Endothelial cell of umbilical vein (primary cell): ENCODE measurements around the gene DCAF17. TPM values are rescaled to one million over a fixed set of nuclear protein-coding genes. Genes with fewer than 3 reads are reported as not detected.

ENCODE experiments used
- BruUV-seq: library from RNA; stranded (reverse); fragments of 400-500 nt; replicated peaks from 2 replicates; lab custom pipeline; 2021; lab: Mats Ljungman, UMichigan
- CTCF ChIA-PET: fragments of 300-600, 350-600 bp; sonication (Branson Sonifier 250); formaldehyde crosslinking; loops from one replicate; lab custom pipeline; 2021; ENCODE audit warnings: antibody characterized with exemption, inconsistent platforms; lab: Charles Lee
- POLR2A ChIA-PET: fragments of 300-600, 350-600 bp; sonication (Branson Sonifier 250); formaldehyde crosslinking; loops from one replicate; lab custom pipeline; 2021; ENCODE audit warnings: antibody characterized with exemption, inconsistent platforms; lab: Charles Lee
- DNase-seq: peaks from one replicate; pipeline ENCODE4 v3.0.0-alpha.2; 2011; ENCODE audit warnings: low read depth, low spot score
- FAIRE-seq: peaks from 2 replicates; lab custom pipeline; 2011; peaks lifted over from hg19 to GRCh38; lab: Jason Lieb, UNC
- H2AFZ ChIP-seq: 2 replicates; pipeline ENCODE4 v1.6.0; 2012; ENCODE audit warnings: low read depth, low read length, control low read depth, inconsistent platforms
- H3K27ac ChIP-seq: 2 replicates; pipeline ENCODE4 v1.5.1; 2011; ENCODE audit warnings: low read depth, mild to moderate bottlenecking, control low read depth, low read length, moderate library complexity; ENCODE audit not compliant: insufficient read depth
- H3K27me3 ChIP-seq, 2 experiments: 2 replicates each; pipeline versions ENCODE4 v1.6.0 to v1.6.1; 2011; ENCODE audit warnings: low read length in 2 of 2, mixed read lengths in 1 of 2; ENCODE audit not compliant: control insufficient read depth in 2 of 2, insufficient read depth in 2 of 2
- H3K36me3 ChIP-seq, 2 experiments: 2 replicates in 1 of 2; 3 replicates in 1 of 2; pipeline ENCODE4 v1.5.1; 2011; ENCODE audit warnings: low read length in 2 of 2, mild to moderate bottlenecking in 1 of 2, moderate library complexity in 1 of 2; ENCODE audit not compliant: control insufficient read depth in 2 of 2, insufficient read depth in 2 of 2; ENCODE audit errors: extremely low read depth in 1 of 2
- H3K4me1 ChIP-seq: 3 replicates; pipeline ENCODE4 v1.5.1; 2011; ENCODE audit warnings: mild to moderate bottlenecking, low read length; ENCODE audit not compliant: control insufficient read depth, insufficient read depth; ENCODE audit errors: extremely low read depth
- H3K4me2 ChIP-seq: 2 replicates; pipeline ENCODE4 v1.6.1; 2011; ENCODE audit warnings: low read length, control low read depth, mixed read lengths; ENCODE audit not compliant: insufficient read depth
- H3K4me3 ChIP-seq, 3 experiments: fragments of 200-600 bp in 1 of 3; sonication (generic), shearing (Covaris generic) in 1 of 3; replicated peaks in 1 of 3; 2 replicates each; pipeline ENCODE4 v1.5.1; 2011 to 2016; ENCODE audit warnings: control low read depth in 3 of 3, low read length in 3 of 3, mild to moderate bottlenecking in 2 of 3, inconsistent platforms in 1 of 3, low read depth in 1 of 3, moderate library complexity in 1 of 3; ENCODE audit not compliant: insufficient read depth in 1 of 3
- H3K79me2 ChIP-seq: 2 replicates; pipeline ENCODE4 v1.6.0; 2012; ENCODE audit warnings: low read length, inconsistent platforms; ENCODE audit not compliant: control insufficient read depth, insufficient read depth
- H3K9ac ChIP-seq: replicated peaks from 2 replicates; pipeline ENCODE3; 2011; ENCODE audit warnings: low read length, control low read depth; ENCODE audit not compliant: insufficient read depth; ENCODE audit errors: extremely low read depth
- H3K9me1 ChIP-seq: replicated peaks from 3 replicates; pipeline ENCODE4 v1.6.0; 2011; ENCODE audit warnings: mild to moderate bottlenecking, low read length; ENCODE audit not compliant: control insufficient read depth, insufficient read depth; ENCODE audit errors: extremely low read depth
- H3K9me3 ChIP-seq: replicated peaks from 2 replicates; pipeline ENCODE4 v1.5.1; 2012; ENCODE audit warnings: low read length, inconsistent platforms; ENCODE audit not compliant: control insufficient read depth, insufficient read depth
- H4K20me1 ChIP-seq: replicated peaks from 2 replicates; pipeline ENCODE3; 2011; ENCODE audit warnings: mild to moderate bottlenecking, low read length; ENCODE audit not compliant: control insufficient read depth, insufficient read depth; ENCODE audit errors: extremely low read depth
- CTCF ChIP-seq, 2 donors: IDR thresholded peaks; 1 replicate in 1 of 2; 2 replicates in 1 of 2; pipeline ENCODE4 v1.5.1; 2011; ENCODE audit warnings: low read length in 2 of 2, mild to moderate bottlenecking in 2 of 2, moderate library complexity in 2 of 2, control low read depth in 1 of 2, inconsistent platforms in 1 of 2, low read depth in 1 of 2; ENCODE audit not compliant: insufficient read depth in 1 of 2; ENCODE audit errors: extremely low read depth in 1 of 2
- EZH2 ChIP-seq: IDR thresholded peaks from 2 replicates; pipeline ENCODE4 v1.6.1; 2012; ENCODE audit warnings: borderline replicate concordance, low read depth, mild to moderate bottlenecking, moderate library complexity, low read length, inconsistent platforms; ENCODE audit not compliant: severe bottlenecking
- FOS ChIP-seq: IDR thresholded peaks from 2 replicates; pipeline ENCODE4 v1.6.1; 2011; ENCODE audit warnings: mild to moderate bottlenecking, low read length, moderate library complexity, borderline replicate concordance; ENCODE audit not compliant: insufficient read depth
- JUN ChIP-seq: IDR thresholded peaks from 2 replicates; pipeline ENCODE4 v1.6.1; 2011; ENCODE audit warnings: borderline replicate concordance, low read depth; ENCODE audit not compliant: insufficient read length, insufficient read depth
- POLR2A ChIP-seq: IDR thresholded peaks from 2 replicates; pipeline ENCODE4 v1.6.1; 2012; ENCODE audit warnings: low read depth, mild to moderate bottlenecking, control low read depth, low read length
- POLR2AphosphoS5 ChIP-seq: IDR thresholded peaks from 2 replicates; pipeline ENCODE4 v1.6.1; 2012; ENCODE audit warnings: low read depth, mild to moderate bottlenecking, control low read depth, low read length, moderate library complexity; ENCODE audit not compliant: insufficient read depth
- dilution Hi-C: fragments of 300-500 bp; cut with MboI; formaldehyde crosslinking; loops from one replicate; pipeline ENCODE4 v1.15.0; 2019; ENCODE audit warnings: low sequenced_read_pairs; ENCODE audit not compliant: extremely low pct_ligation_motif_present
- intact Hi-C: fragments of 100-400 bp; cut with micrococcal nuclease; formaldehyde crosslinking; loops from one replicate; pipeline ENCODE4 v1.10.0; 2022
- polyA plus RNA-seq, 4 experiments: library from polyadenylated mRNA; depleted of rRNA in 3 of 4; stranded (reverse) in 3 of 4; unstranded in 1 of 4; fragments of >200 nt; gene quantifications; 2 replicates each; pipeline versions ENCODE4 v1.2.1 to v1.2.3, GENCODE V29; 2011 to 2012; ENCODE audit warnings: missing spikeins in 1 of 4
- total RNA-seq: library from RNA; stranded (reverse); gene quantifications from 2 replicates; pipeline ENCODE4 v1.2.3, GENCODE V29; 2021

DCAF17 gene
- total and polyA plus RNA-seq, 2 donors (not counting 3 experiments of a cell fraction or from before 2014, with no cell fraction given): 4.6 to 14.9 TPM

GRCh38 chr2:171515672-171516298 is 81.8 kb downstream of the DCAF17 start:
- no peak overlapping the region for H2AFZ ChIP-seq
- no TSS peak for BruUV-seq
- peaks cover 0 to 5% of the 10 kb centered on the region in 2 experiments for H3K27me3 ChIP-seq
- ChIA-PET POLR2A (no interaction called here), CTCF (interaction anchor here (0.7 kb wide), 1 partner anchor 51 kb away, joined by 3 read pairs; no protein-coding TSS in a partner anchor)
- no peak for FAIRE-seq
- H3K27ac ChIP-seq: no peak overlapping the region
- H3K9me3 ChIP-seq: no peaks in the 10 kb centered on the region
- H3K4me2 ChIP-seq: no peak overlapping the region
- no peaks in the 10 kb centered on the region for H3K36me3 ChIP-seq
- H4K20me1 ChIP-seq: no peaks in the 10 kb centered on the region
- no peaks in the 10 kb centered on the region for H3K9me1 ChIP-seq
- no peaks in the 10 kb centered on the region for H3K79me2 ChIP-seq
- TF ChIP-seq EZH2 (no peak), POLR2AphosphoS5 (no peak), JUN (no peak), FOS (peak; percentile 18), POLR2A (no peak), CTCF (IDR thresholded peaks at IDR 0.05; ENCODE audit: extremely low read depth in 1 of 2, insufficient read depth in 1 of 2, low read depth in 1 of 2, low read length in 2 of 2) (no peak)
- H3K9ac ChIP-seq: no peak overlapping the region
- H3K4me1 ChIP-seq: no peaks in the 10 kb centered on the region
- no peak overlapping the region for H3K4me3 ChIP-seq
- dilution Hi-C loops: no loop called here
- intact Hi-C loops: no loop called here
- no peak for DNase-seq
